ENCODE results near the gene AGPAT2. TPM values are rescaled to one million over a fixed set of nuclear protein-coding genes. Genes with fewer than 3 reads are reported as not detected.

AGPAT2 gene
- total and polyA plus RNA-seq, 2 of the 4 experiments (the other 2 are of a cell fraction) = 16.1 to 39.5 TPM

DNA sequence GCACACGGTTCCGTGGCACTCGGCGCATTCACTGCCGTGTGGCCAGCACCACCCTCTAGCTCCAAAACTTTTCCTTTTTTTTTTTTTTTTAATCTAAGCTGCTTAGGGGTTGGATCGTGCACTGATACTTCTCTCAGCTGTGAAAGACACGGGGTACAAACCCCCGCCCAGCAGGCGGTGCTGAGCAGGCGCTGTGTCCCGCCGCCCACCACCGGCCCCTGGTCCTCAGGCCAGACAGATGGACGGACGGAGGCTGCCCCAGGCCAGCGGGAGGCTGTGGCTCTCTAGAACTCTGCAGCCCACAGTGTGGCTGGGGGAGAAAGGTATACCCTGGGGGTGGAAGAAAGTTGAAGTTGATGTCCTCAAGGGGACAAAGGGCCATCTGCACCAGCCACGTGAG lies 6.2 kb downstream of the AGPAT2 start:
- no TSS peak for BruUV-seq (replicated peaks)
- dilution Hi-C loops (cut with HindIII; ENCODE audit: low sequenced_read_pairs, unreplicated experiment) = no loop called here
- no peaks in the 10 kb centered on the region for H3K9me3 ChIP-seq (ENCODE audit: control insufficient read depth, insufficient read depth, low read length)
- no peak overlapping the region for H3K18ac ChIP-seq (ENCODE audit: low read depth, low read length)
- no peak overlapping the region for H4K5ac ChIP-seq (ENCODE audit: low read depth, low read length)
- H4K91ac ChIP-seq (ENCODE audit: insufficient read depth, low read depth, low read length) = no peak overlapping the region
- no peak overlapping the region for H3K56ac ChIP-seq (ENCODE audit: extremely low read depth, insufficient read depth, low read length)
- intact Hi-C loops (cut with micrococcal nuclease) = no loop called here
- no peak overlapping the region for H2AK9ac ChIP-seq (replicated peaks; ENCODE audit: low read depth, low read length, poor library complexity)
- no peak overlapping the region for H3K23ac ChIP-seq (ENCODE audit: low read depth, low read length)
- H2AFZ ChIP-seq (replicated peaks; ENCODE audit: low read length, poor library complexity) = no peak overlapping the region
- CTCF ChIA-PET = no interaction called here
- no peak overlapping the region for H3K4me3 ChIP-seq (ENCODE audit: insufficient read depth, low read depth, low read length)
- H3K4ac ChIP-seq (ENCODE audit: low read depth, low read length) = no peak overlapping the region
- H2BK5ac ChIP-seq (ENCODE audit: low read depth, low read length, poor library complexity, severe bottlenecking) = no peak overlapping the region
- H3K9ac ChIP-seq (ENCODE audit: low read depth, low read length) = no peak overlapping the region
- no peaks in the 10 kb centered on the region for H3K27me3 ChIP-seq (ENCODE audit: control insufficient read depth, insufficient read depth, low read length)
- H2BK120ac ChIP-seq (ENCODE audit: low read depth, low read length) = no peak overlapping the region
- H2BK15ac ChIP-seq (ENCODE audit: low read depth, low read length) = no peak overlapping the region
- H3K9me1 ChIP-seq (ENCODE audit: insufficient read depth, low read length) = no peaks in the 10 kb centered on the region
- H3K79me1 ChIP-seq (ENCODE audit: low read depth in 1 of 2, low read length in 2 of 2) = peaks cover 18 to 47% of the 10 kb centered on the region in 2 experiments
- H3K36me3 ChIP-seq (ENCODE audit: control insufficient read depth, insufficient read depth, low read length) = peaks cover 7% of the 10 kb centered on the region; the same call in 1 of the 2 replicates
- peaks cover 3% of the 10 kb centered on the region for H3K4me1 ChIP-seq (ENCODE audit: control insufficient read depth, insufficient read depth, low read length)
- TF ChIP-seq CHD1 (IDR thresholded peaks at IDR 0.05; ENCODE audit: low read depth, low read length) = no peak
- TF ChIP-seq, protein P1, sequence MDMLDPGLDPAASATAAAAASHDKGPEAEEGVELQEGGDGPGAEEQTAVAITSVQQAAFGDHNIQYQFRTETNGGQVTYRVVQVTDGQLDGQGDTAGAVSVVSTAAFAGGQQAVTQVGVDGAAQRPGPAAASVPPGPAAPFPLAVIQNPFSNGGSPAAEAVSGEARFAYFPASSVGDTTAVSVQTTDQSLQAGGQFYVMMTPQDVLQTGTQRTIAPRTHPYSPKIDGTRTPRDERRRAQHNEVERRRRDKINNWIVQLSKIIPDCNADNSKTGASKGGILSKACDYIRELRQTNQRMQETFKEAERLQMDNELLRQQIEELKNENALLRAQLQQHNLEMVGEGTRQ (IDR thresholded peaks at IDR 0.05; ENCODE audit: low read depth, low read length) = no peak
- no peak overlapping the region for H3K4me2 ChIP-seq (ENCODE audit: low read depth, low read length)
- H2AK5ac ChIP-seq (ENCODE audit: low read depth, low read length) = no peak overlapping the region
- in situ Hi-C loops (cut with MboI; ENCODE audit: low sequenced_read_pairs) = no loop called here
- POLR2A ChIA-PET (ENCODE audit: unreplicated experiment) = no interaction called here
- no peak overlapping the region for H4K8ac ChIP-seq (ENCODE audit: low read depth in 2 of 2, low read length in 2 of 2)
- H3K27ac ChIP-seq (ENCODE audit: insufficient read depth, low read length) = no peak overlapping the region
- H2BK20ac ChIP-seq (ENCODE audit: low read depth, low read length) = no peak overlapping the region
- 89% methylated on average over 11 of the region's 17 CpGs; no CpG with 5 or more reads in 1 of the 2 experiments for WGBS, 2 experiments (ENCODE audit: extremely low coverage in 2 of 2, insufficient read length in 1 of 2)
- peaks cover 16% of the 10 kb centered on the region; the same call in 1 of the 2 replicates for H4K20me1 ChIP-seq (ENCODE audit: insufficient read depth, low read length)
- no peak overlapping the region for H3K14ac ChIP-seq (replicated peaks; ENCODE audit: low read depth, low read length)
- no peak for DNase-seq
- no peak for ATAC-seq (ENCODE audit: low read depth)

All from IMR-90 (cell line).